Measurements from ENCODE around the gene STBD1. TPM values are rescaled to one million over a fixed set of nuclear protein-coding genes. Genes with fewer than 3 reads are reported as not detected.

STBD1 gene
- total and polyA plus RNA-seq, 2 of the 4 experiments (the other 2 are of a cell fraction): 1.7 to 3.0 TPM

DNA sequence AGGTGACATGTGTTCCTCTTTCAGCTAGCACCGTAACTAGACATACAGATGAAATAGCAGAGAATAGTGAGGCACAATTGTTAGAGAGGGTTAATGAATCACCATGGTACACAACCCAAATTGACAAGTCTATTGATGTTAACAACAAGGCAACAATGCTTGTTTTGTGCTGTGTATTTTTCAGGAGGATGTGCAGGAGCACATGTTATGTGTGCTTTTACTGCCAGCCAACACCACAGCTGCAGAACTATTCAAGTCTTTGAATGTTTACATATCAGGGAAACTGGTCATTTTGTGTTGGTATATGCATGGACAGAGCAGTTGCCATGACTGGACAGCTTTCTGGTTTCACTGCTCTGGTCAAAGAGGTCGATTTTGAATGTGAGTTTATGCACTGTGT, 32.8 kb downstream of the STBD1 start:
- H3K4ac ChIP-seq (ENCODE audit: low read depth, low read length): no peak overlapping the region
- intact Hi-C loops (cut with micrococcal nuclease) (no loop called here), in situ Hi-C loops (cut with MboI; ENCODE audit: low sequenced_read_pairs) (no loop called here), dilution Hi-C loops (cut with HindIII; ENCODE audit: low sequenced_read_pairs, unreplicated experiment) (no loop called here)
- no peak overlapping the region for H2AFZ ChIP-seq (replicated peaks; ENCODE audit: low read length, poor library complexity)
- no peak overlapping the region for H3K14ac ChIP-seq (replicated peaks; ENCODE audit: low read depth, low read length)
- BruUV-seq (replicated peaks): no TSS peak
- DNase-seq (peak; percentile 42), ATAC-seq (ENCODE audit: low read depth) (peak; percentile 92)
- no peaks in the 10 kb centered on the region for H3K36me3 ChIP-seq (ENCODE audit: control insufficient read depth, insufficient read depth, low read length)
- no peak overlapping the region for H3K27ac ChIP-seq (ENCODE audit: insufficient read depth, low read length)
- H2AK5ac ChIP-seq (ENCODE audit: low read depth, low read length): no peak overlapping the region
- H4K91ac ChIP-seq (ENCODE audit: insufficient read depth, low read depth, low read length): no peak overlapping the region
- no peaks in the 10 kb centered on the region for H3K9me3 ChIP-seq (ENCODE audit: control insufficient read depth, insufficient read depth, low read length)
- ChIA-PET CTCF (no interaction called here), POLR2A (ENCODE audit: unreplicated experiment) (no interaction called here)
- no peak overlapping the region for H3K18ac ChIP-seq (ENCODE audit: low read depth, low read length)
- H3K4me1 ChIP-seq (ENCODE audit: control insufficient read depth, insufficient read depth, low read length): no peaks in the 10 kb centered on the region
- no peak overlapping the region for H3K9ac ChIP-seq (ENCODE audit: low read depth, low read length)
- no peak overlapping the region for H4K5ac ChIP-seq (ENCODE audit: low read depth, low read length)
- H4K20me1 ChIP-seq (ENCODE audit: insufficient read depth, low read length): no peaks in the 10 kb centered on the region
- H2BK15ac ChIP-seq (ENCODE audit: low read depth, low read length): no peak overlapping the region
- WGBS, 2 experiments (ENCODE audit: extremely low coverage in 2 of 2, insufficient read length in 1 of 2): no CpG with 5 or more reads among the region's 2 CpGs
- no peak overlapping the region for H3K23ac ChIP-seq (ENCODE audit: low read depth, low read length)
- H2AK9ac ChIP-seq (replicated peaks; ENCODE audit: low read depth, low read length, poor library complexity): no peak overlapping the region
- H3K79me1 ChIP-seq (ENCODE audit: low read depth in 1 of 2, low read length in 2 of 2): no peaks in the 10 kb centered on the region
- no peak overlapping the region for H2BK5ac ChIP-seq (ENCODE audit: low read depth, low read length, poor library complexity, severe bottlenecking)
- no peak overlapping the region for H2BK20ac ChIP-seq (ENCODE audit: low read depth, low read length)
- H3K4me3 ChIP-seq (ENCODE audit: insufficient read depth, low read depth, low read length): no peak overlapping the region
- H3K56ac ChIP-seq (ENCODE audit: extremely low read depth, insufficient read depth, low read length): no peak overlapping the region
- H4K8ac ChIP-seq (ENCODE audit: low read depth in 2 of 2, low read length in 2 of 2): no peak overlapping the region
- H3K4me2 ChIP-seq (ENCODE audit: low read depth, low read length): no peak overlapping the region
- no peaks in the 10 kb centered on the region for H3K9me1 ChIP-seq (ENCODE audit: insufficient read depth, low read length)
- TF ChIP-seq RFX5 (IDR thresholded peaks at IDR 0.05; ENCODE audit: low read depth, low read length) (no peak), BHLHE40 (IDR thresholded peaks at IDR 0.05; ENCODE audit: low read depth, low read length) (no peak), RCOR1 (IDR thresholded peaks at IDR 0.05; ENCODE audit: insufficient replicate concordance, low read length) (no peak), RAD21 (IDR thresholded peaks at IDR 0.05; ENCODE audit: low read length) (no peak), FOS (IDR thresholded peaks at IDR 0.05; ENCODE audit: low read depth, low read length) (no peak), MAZ (IDR thresholded peaks at IDR 0.05; ENCODE audit: borderline replicate concordance, low read depth, low read length) (no peak), MXI1 (IDR thresholded peaks at IDR 0.05; ENCODE audit: borderline replicate concordance, low read depth, low read length) (no peak), NFE2L2 (IDR thresholded peaks at IDR 0.05; ENCODE audit: low read depth, low read length) (no peak; the same call in 1 of the 2 replicates)
- TF ChIP-seq, protein P1, sequence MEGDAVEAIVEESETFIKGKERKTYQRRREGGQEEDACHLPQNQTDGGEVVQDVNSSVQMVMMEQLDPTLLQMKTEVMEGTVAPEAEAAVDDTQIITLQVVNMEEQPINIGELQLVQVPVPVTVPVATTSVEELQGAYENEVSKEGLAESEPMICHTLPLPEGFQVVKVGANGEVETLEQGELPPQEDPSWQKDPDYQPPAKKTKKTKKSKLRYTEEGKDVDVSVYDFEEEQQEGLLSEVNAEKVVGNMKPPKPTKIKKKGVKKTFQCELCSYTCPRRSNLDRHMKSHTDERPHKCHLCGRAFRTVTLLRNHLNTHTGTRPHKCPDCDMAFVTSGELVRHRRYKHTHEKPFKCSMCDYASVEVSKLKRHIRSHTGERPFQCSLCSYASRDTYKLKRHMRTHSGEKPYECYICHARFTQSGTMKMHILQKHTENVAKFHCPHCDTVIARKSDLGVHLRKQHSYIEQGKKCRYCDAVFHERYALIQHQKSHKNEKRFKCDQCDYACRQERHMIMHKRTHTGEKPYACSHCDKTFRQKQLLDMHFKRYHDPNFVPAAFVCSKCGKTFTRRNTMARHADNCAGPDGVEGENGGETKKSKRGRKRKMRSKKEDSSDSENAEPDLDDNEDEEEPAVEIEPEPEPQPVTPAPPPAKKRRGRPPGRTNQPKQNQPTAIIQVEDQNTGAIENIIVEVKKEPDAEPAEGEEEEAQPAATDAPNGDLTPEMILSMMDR (conservative IDR thresholded peaks at IDR 0.05; ENCODE audit: low read depth, low read length): no peak
- no peak overlapping the region for H2BK120ac ChIP-seq (ENCODE audit: low read depth, low read length)
- peaks cover 6% of the 10 kb centered on the region for H3K27me3 ChIP-seq (ENCODE audit: control insufficient read depth, insufficient read depth, low read length)

Measured in IMR-90 (cell line).